HG03378 (cell line): Measurements from ENCODE around the gene ENPP7.
"Not testable (repeated sequence)": the region's sequence is repeated elsewhere in the genome, so short reads cannot be mapped to it uniquely, and the experiment has no call there.

ENCODE experiments used
- ATAC-seq: cut with Tn5 transposase; IDR thresholded peaks from one replicate; pipeline ENCODE4 v1.9.1; 2021; ENCODE audit warnings: mild to moderate bottlenecking, moderate library complexity; ENCODE audit not compliant: unreplicated experiment

The ENPP7 gene

GRCh38 chr17:79748295-79749099, 17.8 kb downstream of the ENPP7 start:
- no peak for ATAC-seq

GRCh38 chr17:79749156-79749815, 18.5 kb downstream of the ENPP7 start:
- ATAC-seq: no peak

- ATAC-seq: no peak
Measured at GRCh38 chr17:79749958-79750357, 19.2 kb downstream of the ENPP7 start.

- ATAC-seq: no peak
Measured at GRCh38 chr17:79750650-79751545, 20.2 kb downstream of the ENPP7 start.

GRCh38 chr17:79752175-79752574, 21.4 kb downstream of the ENPP7 start:
- no peak for ATAC-seq

- no peak for ATAC-seq
Measured at GRCh38 chr17:79754370-79754769, 23.6 kb downstream of the ENPP7 start.

GRCh38 chr17:79754903-79755302, 24.2 kb downstream of the ENPP7 start:
- not testable (repeated sequence) for ATAC-seq

GRCh38 chr17:79755591-79755990, 24.8 kb downstream of the ENPP7 start:
- no peak for ATAC-seq

- no peak for ATAC-seq
Measured at GRCh38 chr17:79757140-79757745, 26.5 kb downstream of the ENPP7 start.

- no peak for ATAC-seq
Measured at GRCh38 chr17:79758271-79758670, 27.5 kb downstream of the ENPP7 start.

- ATAC-seq: no peak
Measured at GRCh38 chr17:79760197-79760906, 29.6 kb downstream of the ENPP7 start.

GRCh38 chr17:79761894-79762589, 31.3 kb downstream of the ENPP7 start:
- no peak for ATAC-seq

- no peak for ATAC-seq
Measured at GRCh38 chr17:79765708-79766107, 35.0 kb downstream of the ENPP7 start.

- no peak for ATAC-seq
Measured at GRCh38 chr17:79769570-79770506, 39.1 kb downstream of the ENPP7 start.

GRCh38 chr17:79771276-79771675, 40.5 kb downstream of the ENPP7 start:
- no peak for ATAC-seq

GRCh38 chr17:79772726-79773125, 42.0 kb downstream of the ENPP7 start:
- not testable (repeated sequence) for ATAC-seq

- no peak for ATAC-seq
Measured at GRCh38 chr17:79774561-79774975, 43.8 kb downstream of the ENPP7 start.

GRCh38 chr17:79775632-79776031, 44.9 kb downstream of the ENPP7 start:
- no peak for ATAC-seq
